Endometrium (tissue), 2 donors: ENCODE measurements around the gene UVRAG.

Experiments used
- FAIRE-seq: peaks from 2 replicates; lab custom pipeline; 2012; peaks lifted over from hg19 to GRCh38; lab: Jason Lieb, UNC
- donor health status: control.
- donor health status: control.

Gene UVRAG

DNA sequence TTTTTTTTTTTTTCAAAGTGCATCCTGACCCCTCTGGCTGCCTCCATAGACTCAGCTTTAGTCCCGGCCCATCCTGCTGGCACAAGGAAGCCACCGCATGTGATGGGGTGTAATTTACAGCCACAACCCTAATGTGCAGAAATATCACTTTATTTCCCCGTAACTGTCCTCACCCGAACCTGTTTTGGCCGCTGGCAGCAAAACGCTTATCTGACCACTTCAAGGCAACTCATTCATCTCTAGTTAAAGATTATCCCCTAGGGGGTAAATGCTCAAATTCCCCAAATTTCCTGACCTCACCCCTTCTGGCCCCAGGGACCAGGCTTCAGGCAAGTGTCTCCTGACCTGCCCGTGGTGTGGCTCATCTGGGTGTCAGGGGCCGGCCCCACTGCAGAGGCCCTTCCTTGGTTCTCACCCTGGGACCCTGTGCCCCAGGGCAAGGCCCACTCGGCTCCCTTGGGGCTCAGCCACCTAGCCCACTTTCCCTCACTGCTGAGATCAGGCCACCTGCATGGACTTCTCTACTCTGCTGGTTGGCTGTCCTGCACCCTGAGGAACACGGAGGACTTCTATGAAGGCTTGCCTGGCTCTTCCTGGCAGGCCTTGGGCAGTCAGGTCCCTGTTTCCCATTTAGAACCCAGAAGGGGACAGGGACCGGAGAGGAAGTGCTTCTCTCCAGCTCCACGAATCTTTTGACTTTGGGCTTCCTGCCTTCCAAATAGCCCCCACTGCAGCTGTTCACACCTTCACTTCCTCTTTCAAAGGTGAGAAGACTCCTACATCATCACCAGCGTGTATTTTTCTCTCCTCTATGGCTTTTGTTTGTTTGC is 337.9 kb downstream of the UVRAG start:
- FAIRE-seq, result no peak

DNA sequence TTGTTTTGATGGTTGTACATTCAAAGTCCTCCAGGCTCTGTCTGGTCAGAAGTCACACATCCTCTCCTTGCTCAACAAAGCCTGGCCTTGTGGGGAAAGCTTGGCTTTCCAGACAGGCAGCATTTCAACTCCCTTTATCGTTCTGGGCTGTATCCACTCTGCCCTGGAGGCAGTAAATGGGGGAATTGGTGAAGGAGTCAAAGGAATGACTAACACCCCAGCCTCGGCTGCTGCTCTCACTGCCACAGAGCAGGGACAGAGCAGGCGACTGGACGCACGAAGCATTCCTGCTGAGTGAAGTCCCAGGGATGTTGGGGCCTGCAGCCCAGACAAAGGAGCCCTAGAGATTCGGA is 338.5 kb downstream of the UVRAG start:
- no peak for FAIRE-seq

DNA sequence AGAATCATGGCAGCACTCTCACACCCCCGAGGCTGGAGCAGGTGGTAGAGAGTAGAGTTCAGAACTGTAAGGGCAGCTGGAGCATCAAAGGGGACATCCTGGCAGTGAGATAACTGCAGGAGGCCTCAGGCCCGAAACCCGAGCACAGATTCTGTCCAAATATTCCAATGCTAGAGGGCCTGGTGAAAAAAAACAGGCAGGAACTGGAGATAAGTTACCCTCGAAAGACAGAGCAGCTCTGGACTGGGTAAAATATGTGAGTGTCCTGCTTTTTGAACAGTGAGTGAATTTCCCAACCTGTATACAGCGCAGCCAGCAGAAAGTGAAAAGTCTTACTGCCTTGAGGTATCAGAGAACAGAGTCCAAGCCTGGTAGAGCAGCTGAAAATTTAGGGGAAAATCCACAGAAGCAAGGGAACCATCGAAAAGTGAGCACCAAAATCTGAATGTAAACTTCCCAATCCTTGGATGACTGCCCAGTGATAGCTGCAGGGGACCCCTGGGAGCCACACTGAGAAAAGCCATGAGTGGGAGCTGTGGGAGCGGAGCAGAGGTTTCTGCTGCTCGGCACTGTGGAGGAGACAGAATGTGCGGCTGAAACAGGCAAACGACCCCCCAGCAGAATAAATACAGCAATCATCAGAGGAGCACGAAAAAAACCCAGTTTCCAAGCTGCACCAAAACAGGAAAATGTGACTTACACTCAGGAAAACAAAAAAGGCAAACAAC is 340.7 kb downstream of the UVRAG start:
- FAIRE-seq, result no peak

DNA sequence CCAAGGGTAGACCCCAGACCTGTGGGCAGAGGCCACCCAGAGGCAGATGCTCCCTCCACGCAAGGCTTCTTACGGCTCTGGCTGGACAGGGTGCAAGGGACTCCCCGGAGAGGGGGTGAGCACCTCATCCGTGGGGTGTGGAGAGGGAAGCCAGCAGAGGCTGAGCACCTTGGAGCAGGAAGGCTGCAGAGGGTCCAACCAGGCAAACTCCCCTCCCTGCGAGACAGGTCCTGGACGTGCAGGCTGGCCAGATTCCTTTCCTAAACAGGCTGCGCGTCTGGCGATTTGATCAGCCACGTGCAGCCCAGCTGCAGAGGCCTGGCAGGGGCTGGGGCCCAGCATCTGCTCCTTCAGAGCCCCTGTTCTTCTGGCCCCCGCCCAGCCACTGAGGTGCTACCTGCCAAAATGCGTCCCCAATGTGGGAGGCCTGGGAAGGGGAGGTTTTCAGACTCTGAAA is 342.0 kb downstream of the UVRAG start:
- no peak for FAIRE-seq

DNA sequence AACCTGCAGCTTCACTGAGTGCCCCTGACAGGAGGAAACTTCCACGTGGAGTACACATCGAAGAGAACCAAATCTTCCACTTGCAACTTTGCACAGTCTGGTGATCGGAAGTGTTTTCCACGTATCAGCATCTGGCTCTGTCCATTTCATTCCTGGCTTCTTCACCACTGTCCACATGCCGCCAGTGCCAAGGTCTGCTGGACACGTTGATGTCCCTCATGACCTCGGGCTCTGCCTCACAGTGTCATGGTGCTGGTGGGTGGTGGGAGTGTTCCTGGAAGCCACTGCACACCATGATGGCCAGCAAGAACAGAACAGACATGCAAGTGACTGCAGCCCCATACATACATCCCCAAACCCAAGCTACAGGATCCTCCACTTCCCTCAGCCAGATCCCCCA is 342.9 kb downstream of the UVRAG start:
- no peak for FAIRE-seq

DNA sequence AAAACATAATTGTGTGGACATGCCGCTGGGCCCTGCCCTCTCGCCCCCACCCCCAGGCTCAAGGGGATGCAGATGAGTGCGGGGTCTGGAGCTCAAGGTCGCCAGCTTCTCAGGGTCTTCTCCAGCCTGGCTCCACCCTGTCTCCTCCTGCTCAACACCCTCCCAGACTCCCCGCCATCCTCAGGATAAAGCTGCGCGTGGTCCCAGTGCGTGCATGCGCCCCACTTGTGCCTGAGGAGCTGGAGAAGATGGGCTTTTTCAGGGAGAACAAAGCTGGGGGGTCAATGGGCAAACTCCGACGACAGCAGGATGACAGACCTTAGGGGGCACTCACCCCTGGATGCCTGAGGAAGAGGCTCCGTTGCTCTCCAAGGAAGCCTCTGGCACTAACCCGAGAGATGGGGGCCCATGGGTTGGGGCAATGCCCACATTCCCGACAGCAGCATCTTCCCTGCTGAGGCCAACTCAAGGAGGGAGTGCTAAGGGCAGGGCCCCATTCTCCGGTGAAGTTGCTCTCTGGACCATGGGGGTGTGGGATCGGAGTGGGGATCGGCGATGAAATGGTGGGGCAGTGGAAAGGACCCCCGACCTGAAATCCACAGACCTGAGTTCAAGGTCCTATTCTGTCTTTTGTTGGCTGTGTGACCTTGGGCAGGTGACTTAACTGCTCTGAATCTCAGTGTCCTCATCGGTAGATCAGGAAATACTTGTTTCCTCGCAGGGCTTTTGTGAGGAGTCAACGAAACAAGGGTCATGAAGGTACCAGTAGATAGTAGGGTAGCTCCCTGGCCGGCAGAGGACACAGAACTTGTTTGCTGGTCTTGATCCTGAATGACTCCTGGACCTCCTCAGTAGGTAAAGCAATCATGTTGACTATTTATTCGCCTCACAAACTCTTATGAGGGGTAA is 343.6 kb downstream of the UVRAG start:
- no peak for FAIRE-seq

DNA sequence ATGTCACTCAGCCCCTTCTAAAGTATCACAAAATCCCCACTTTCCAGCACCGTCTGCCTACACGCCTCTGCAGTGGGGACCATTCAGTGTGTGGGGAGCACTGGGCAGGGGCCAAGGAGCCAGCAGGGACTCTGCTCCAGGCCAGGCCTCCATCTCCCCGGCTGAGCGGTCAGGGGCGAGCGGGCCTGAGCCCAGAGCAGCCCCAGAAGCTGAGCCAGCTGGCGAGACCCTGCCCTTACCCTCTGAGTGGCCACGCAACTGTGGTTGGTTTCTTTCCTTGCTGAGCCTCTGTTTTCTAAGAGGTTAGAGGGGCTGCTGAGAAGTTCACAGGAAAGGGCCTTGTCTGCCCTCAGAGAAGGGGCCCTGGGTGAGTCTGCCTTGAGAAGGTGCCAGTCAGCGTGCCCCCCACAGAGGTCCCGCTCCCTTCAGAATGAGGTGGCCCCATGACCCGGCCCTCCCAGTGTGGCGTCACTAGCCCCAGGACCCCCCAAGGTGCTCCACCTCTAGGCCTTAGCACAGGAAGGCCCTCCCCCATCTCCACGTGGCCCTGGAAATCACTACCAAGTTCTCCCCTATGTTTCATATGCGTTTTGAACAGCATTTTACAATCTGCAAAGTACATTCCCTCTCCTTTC is 344.4 kb downstream of the UVRAG start:
- FAIRE-seq, result no peak

DNA sequence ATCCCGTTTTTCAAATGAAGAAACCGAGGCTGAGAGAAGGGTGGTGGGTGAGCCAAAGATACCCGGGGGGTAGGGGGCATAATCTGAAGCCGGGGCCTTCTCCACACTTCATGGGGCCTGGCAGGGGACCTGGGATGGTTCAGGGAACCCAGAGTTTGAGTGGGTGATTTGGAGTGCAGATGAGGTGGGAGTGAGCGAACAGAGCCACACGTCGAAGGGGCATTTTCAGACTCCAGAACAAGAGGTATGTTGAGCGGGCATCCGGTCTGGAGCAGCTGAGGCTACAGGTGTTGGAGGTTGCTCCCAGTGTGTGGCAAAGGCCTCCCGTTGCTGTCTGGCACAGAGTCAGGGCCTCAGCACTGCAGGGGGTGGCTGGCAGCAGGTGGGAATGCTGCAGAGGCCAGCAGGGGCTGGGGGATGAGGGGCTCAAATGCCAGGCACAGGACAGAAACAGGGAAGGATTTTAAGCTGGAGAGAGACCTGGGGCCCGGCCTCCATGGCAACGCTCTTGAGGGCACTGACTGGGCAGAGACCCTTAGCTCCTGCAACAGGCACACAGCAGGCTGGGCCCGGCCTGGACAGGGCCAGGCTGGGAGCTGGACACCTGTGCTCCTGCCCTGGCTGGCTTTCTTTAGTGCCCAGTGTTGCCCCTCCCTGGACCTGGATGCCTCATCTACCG is 345.1 kb downstream of the UVRAG start:
- FAIRE-seq, result no peak

DNA sequence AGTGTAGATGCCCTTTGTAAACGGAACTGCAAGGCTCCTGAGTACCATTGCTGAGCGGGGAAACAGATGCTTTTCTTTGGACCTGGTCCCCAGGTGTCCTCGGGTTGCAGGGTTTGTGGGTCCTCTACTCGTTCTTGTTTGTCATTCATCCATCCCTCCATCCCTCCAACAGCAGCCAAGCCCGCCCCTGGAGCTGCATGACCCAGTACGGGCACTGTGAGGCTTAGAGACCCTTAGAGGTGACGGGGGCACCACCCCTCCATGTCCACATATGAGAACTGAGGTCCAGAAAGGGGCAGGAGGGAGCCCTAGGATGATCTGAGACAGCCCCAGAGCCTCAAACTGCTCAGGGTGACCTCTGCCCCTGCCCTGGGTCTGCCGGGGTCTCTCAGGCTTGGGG is 345.8 kb downstream of the UVRAG start:
- FAIRE-seq, result no peak

DNA sequence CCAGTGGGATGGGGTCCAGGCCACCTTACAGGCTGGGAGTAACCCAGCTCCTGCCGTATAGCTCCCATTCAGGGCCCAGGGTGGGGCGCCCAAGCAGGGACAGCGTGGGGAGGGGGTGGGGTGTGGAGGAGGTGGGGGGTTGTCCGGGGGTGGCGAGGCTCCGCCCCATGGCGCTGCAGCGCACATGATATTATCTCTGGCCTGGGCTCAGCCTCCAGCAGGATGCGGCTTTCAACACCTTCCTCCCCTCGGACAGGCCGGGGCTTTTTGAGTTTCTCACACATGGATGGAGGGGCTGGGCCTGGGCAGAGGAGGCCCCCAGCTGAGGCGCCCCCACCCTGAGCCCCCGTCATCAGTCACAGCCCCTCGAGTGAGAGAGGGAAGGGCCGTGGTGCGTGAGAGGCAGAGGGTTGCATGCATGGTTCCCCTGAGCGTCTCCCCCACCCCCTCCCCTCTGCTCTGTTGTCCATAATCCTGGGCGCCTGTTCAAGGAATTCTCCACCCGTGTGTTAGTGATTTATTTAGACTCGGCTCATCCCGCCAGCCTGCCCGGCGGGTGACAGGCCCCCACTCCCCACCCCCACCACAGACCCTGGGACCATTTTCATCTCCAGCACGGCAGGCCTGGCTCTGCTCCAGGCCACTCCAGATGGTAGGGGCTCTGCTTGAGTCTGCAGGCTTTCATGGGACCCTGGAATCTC is 346.4 kb downstream of the UVRAG start:
- FAIRE-seq, result no peak

DNA sequence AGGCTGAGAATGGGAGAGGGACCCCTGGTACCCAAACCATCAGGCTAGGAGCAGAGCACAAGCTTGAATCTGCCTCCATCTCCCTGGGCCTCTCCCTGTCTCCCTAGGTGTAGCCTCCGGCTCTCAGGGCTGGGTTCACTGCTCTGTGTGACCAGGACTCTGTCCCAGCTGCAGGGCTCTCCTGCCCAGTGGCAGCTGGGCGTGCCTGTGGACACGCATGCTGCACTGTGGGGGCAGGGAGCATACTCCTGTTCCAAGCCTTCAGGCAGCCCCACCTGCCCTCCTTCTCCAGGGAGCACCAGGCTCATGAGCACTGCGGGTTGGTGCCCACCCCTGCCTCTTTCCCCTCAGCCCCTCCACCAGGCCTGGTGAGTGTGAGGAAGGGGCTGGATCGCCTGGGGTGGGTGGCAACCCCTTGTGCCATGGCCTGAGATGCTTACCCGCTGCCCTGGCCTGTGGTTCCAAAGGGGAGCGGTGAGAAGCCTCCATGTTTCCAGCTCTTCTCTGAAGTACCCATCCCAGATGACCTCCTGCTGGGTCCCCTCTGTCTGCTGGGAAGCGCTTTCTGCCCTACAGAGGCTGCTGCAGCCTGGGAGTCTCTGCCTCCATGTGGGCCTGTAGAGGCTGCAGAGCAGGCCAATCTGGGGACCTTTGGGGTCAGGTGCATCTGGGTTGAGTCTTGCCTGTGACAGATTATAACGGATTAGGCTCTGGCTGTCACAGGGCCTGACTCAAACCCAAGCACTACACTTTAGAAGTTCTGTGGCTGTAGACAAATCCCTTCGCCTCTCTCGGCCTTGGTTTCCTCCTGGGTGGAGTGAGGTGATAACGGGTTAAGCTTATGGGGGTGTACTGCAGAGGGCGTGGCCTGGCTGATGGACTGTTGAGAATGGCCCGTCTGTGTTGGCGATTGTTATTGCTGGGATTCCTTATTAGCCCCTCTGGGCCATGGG is 347.6 kb downstream of the UVRAG start:
- no peak for FAIRE-seq

DNA sequence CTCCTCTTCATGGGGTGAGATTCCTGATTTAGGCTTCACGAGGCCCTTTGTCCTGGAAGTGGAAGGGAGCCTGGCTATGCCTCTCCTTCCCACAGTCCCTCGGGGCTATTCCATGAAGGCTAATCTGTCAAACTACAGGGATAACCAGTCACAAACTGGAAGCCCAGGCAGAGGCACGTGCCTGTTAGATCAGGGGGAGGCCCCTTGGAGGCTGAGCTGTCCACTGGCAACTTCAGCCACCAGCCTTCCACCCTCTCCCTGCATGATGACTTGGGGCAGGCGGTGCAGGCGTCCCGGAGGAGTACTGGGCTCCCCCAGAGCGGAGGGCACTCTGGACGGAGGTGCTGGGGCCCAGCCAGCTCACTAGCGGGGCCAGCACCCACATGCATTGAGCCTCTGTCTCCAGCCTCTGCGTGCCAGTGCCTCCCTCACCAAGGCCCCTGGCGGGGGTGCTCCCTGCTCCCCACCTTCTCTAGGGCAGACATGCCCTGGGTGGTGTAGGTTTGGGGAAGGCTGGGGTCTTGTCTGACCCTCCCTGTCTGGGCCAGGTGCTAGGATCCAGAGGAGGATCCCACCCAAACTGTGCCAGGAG is 348.4 kb downstream of the UVRAG start:
- no peak for FAIRE-seq

DNA sequence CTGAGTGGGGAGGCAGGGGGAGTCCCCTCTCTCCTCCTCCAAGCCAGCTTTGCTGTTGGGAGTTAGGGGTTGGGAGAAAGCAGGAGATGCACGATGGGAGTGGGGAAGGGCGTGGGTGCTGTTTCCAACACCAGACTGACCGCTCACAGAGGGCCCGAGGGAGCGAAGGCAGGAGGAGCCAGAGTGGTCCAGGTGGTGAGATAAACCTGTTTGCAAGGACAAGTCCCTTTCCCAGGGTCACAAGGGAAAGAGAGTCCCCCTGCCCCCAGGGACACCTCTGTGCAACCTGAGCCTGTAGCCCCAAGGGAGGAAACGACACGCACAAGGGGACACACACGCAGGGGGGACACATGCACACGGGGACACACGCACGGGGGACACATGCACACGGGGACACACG is 349.1 kb downstream of the UVRAG start:
- no peak for FAIRE-seq

DNA sequence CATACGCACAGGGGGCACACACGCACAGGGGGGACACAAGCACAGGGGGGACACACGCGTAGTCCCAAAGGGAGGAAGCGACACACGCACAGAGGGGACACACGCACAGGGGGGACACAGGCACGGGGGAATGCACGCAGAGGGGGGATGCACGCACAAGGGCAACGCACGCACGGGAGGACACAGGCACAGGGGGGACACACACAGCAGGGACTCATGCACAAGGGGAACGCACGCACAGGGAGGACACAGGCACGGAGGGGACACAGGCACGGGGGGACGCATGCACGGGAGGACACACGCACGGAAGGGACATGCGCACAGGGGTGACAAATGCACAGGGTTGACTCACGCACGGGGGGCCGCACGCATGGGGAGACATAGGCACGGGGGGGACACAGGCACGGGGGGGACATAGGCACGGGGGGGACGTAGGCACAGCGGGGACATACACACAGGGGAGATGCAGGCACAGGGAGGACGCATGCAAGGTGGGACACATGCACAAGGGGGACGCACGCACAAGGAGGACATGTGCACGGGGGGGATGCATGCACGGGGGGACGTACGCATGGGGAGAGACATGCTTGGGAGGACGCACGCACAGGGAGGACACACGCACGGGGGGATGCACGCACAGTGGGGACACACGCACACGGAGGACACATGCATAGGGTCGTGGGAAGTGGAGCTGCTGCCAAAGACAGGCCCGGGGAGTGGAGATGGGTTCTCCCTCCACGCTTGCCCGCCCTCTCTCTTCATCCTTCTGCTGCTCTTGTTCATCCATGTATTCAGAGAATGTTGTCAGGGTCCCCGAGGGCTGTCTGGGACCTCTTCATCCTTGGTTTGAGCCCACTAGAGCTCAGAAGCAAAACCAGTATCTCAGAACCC is 350.1 kb downstream of the UVRAG start:
- FAIRE-seq, result no peak

DNA sequence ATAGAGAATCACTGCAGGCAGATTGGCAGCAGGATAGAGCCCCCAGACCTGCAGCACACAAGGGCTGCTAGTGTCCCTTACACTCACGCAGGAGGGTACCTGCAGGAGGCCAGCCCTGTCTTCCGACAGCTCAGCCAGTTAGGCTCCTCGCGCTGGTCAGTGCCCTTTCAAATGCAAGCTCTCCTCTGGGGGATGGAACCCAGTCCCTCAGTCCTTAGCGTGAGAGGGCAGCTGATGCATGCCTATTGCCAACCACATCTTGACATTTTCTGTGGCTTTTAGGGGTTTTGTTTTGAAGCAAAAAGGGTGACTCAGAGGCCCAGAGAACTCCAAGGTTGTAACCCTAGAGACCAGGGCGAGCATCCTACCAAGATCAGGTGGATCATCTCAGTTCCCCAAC is 351.3 kb downstream of the UVRAG start:
- no peak for FAIRE-seq

DNA sequence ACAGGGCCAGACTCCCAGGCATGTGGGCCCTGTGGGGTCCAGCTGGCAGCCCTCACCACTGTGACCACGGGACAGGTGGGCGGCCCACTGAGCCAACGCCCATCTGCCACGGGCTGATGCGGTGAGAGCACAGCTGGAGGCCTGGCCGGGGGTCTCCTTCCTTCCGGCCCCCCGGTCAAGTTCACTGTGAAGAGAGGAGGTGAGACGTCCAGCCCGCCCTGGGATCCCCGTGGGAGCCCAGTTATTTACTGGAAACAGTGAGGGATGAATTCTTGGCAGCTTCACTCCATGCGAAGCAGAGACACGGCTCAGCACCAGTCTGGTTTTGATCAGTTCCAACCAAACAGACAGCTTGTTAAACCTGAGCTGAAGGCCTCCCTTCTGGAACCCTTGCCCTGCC is 352.6 kb downstream of the UVRAG start:
- FAIRE-seq, result no peak

DNA sequence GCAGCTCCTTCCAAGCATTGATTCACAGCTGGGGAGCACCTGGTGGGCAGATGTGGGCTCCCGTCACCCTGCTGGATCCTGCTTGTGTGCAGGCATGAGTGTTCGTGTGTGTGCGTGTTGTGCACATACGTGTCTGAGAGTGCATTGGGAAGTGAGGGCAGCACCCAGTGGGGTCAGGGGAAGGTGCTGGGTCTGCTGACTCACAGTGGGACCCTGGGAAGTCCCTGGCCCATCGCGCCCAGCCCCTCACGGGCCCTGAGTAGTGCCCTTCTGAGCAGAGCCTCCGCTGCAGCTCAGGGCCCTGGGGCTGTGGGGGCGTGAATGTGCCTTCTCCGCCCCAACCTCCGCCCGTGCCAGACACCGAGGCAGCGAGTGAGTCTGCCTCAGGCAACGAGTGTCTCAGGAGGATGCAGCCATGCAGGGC is 354.5 kb downstream of the UVRAG start:
- no peak for FAIRE-seq

DNA sequence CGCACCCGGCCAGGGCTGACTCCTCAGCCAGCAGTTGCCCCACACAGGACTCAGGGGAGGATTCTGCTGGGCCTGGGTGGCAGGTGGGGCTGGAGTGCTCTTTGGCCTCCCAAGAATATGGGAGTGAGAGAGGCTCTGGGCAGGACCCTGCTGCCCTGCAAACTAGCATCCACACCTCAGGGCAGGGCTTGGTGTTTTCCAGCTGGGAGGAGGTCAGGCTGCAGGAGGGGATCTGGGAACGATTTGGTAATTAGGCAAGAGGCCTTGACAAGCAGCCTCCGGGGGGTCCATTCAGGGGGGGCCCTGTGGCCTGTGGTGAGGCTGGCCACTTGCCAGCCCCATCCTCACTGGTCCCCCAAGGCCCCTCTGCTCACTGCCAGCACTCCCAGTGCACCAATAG is 355.5 kb downstream of the UVRAG start:
- FAIRE-seq, result no peak
